Esophagus squamous epithelium (tissue), 4 donors: ENCODE data around the gene CLDN6. TPM values are rescaled to one million over a fixed set of nuclear protein-coding genes. Genes with fewer than 3 reads are reported as not detected.

ENCODE experiments used
- small RNA-seq, 4 donors: library from RNA; depleted of rRNA; stranded (forward); fragments of <200 nt; gene quantifications; one replicate each; pipeline ENCODE3, GENCODE V24; 2016
- total RNA-seq, 4 donors: library from RNA; depleted of rRNA; stranded (reverse); fragments of >200 nt; gene quantifications; one replicate each; pipeline ENCODE4 v1.1.0, GENCODE V29; 2016

Gene CLDN6
- total RNA-seq, 4 donors from 2014 or later, result not detected

Small RNA genes within 50 kb of the gene (small RNA-seq; reads per million reads assigned to genes)
- gene LINC00514, result 0 reads per million in 4 donors

Other genes with a start within 250 kb of the CLDN6 start
- 100 to 1,000 TPM; 186 to 446 (median 288) TPM for gene ELOB, start 240.9 kb downstream of the CLDN6 start, total RNA-seq
- not detected for gene PRSS33, start 230.6 kb downstream of the CLDN6 start, total RNA-seq
- not detected for gene PRSS41, start 219.7 kb downstream of the CLDN6 start, total RNA-seq
- 1 to 10 TPM in 1 of 4 donors, not detected in 3; 1.5 TPM for gene PRSS21, start 200.9 kb downstream of the CLDN6 start, total RNA-seq
- 10 to 100 TPM in 1 of 4 donors, under 1 TPM in 2, not detected in 1; 0.34 to 38.5 (median 0.44) TPM for gene ZG16B, start 187.9 kb downstream of the CLDN6 start, total RNA-seq
- 100 to 1,000 TPM in 2 of 4 donors, 10 to 100 TPM in 2; 36.6 to 149 (median 113) TPM for gene PRSS22, start 160.0 kb downstream of the CLDN6 start, total RNA-seq
- gene FLYWCH2, start 135.0 kb downstream of the CLDN6 start, total RNA-seq, result 10 to 100 TPM; 18.9 to 47.9 (median 39.5) TPM
- gene FLYWCH1, start 106.3 kb downstream of the CLDN6 start, total RNA-seq, result 10 to 100 TPM; 25.4 to 52.1 (median 27.1) TPM
- gene KREMEN2, start 53.9 kb downstream of the CLDN6 start, total RNA-seq, result 1 to 10 TPM in 2 of 4 donors, under 1 TPM in 1, not detected in 1; 0.19 to 3.9 (median 2.1) TPM
- 10 to 100 TPM in 1 of 4 donors, 1 to 10 TPM in 3; 2.9 to 18.8 (median 8.0) TPM for gene PAQR4, start 48.8 kb downstream of the CLDN6 start, total RNA-seq
- 10 to 100 TPM in 3 of 4 donors, 1 to 10 TPM in 1; 4.2 to 33.1 (median 13.0) TPM for gene PKMYT1, start 37.7 kb downstream of the CLDN6 start, total RNA-seq
- gene CLDN9, start 5.3 kb downstream of the CLDN6 start, total RNA-seq, result not detected
- 10 to 100 TPM; 15.3 to 46.0 (median 28.6) TPM for gene TNFRSF12A, start 2.2 kb upstream of the CLDN6 start, total RNA-seq
- gene HCFC1R1, start 5.8 kb upstream of the CLDN6 start, total RNA-seq, result 10 to 100 TPM; 17.9 to 32.4 (median 18.4) TPM
- 10 to 100 TPM; 17.4 to 27.9 (median 25.8) TPM for gene THOC6, start 5.9 kb upstream of the CLDN6 start, total RNA-seq
- gene BICDL2, start 18.8 kb upstream of the CLDN6 start, total RNA-seq, result 100 to 1,000 TPM in 2 of 4 donors, 10 to 100 TPM in 2; 54.9 to 204 (median 96.4) TPM
- gene MMP25, start 28.4 kb upstream of the CLDN6 start, total RNA-seq, result 1 to 10 TPM in 1 of 4 donors, under 1 TPM in 3; 0.19 to 1.4 (median 0.61) TPM
- 10 to 100 TPM in 3 of 4 donors, 1 to 10 TPM in 1; 4.6 to 31.7 (median 17.3) TPM for gene IL32, start 47.5 kb upstream of the CLDN6 start, total RNA-seq
- not detected for gene ZSCAN10, start 81.1 kb upstream of the CLDN6 start, total RNA-seq
- gene ZNF205, start 94.4 kb upstream of the CLDN6 start, total RNA-seq, result 10 to 100 TPM in 3 of 4 donors, 1 to 10 TPM in 1; 9.7 to 13.9 (median 11.9) TPM
- gene ZNF213, start 116.8 kb upstream of the CLDN6 start, total RNA-seq, result 10 to 100 TPM in 1 of 4 donors, 1 to 10 TPM in 3; 3.9 to 14.3 (median 6.4) TPM
- not detected for gene OR1F1, start 170.0 kb upstream of the CLDN6 start, total RNA-seq
- 10 to 100 TPM in 1 of 4 donors, 1 to 10 TPM in 3; 4.3 to 10.1 (median 4.6) TPM for gene ZNF200, start 217.0 kb upstream of the CLDN6 start, total RNA-seq
- 1 to 10 TPM in 3 of 4 donors, under 1 TPM in 1; 0.38 to 2.8 (median 1.5) TPM for gene MEFV, start 238.4 kb upstream of the CLDN6 start, total RNA-seq